Measurements from ENCODE around the gene CIC. TPM values are rescaled to one million over a fixed set of nuclear protein-coding genes. Genes with fewer than 3 reads are reported as not detected.

Gene CIC
- total and polyA plus RNA-seq, 2 of the 13 experiments (the other 11 are each of a cell fraction or from before 2014, with no cell fraction given): 5.9 to 8.0 TPM

- TF ChIP-seq MXD1 (CRISPR knock-in tag; IDR thresholded peaks at IDR 0.05) (peak; percentile 93), SRY (CRISPR knock-in tag; IDR thresholded peaks at IDR 0.05) (no peak; the same call in 1 of the 2 replicates), ONECUT2 (CRISPR knock-in tag; IDR thresholded peaks at IDR 0.05) (no peak), ELF1 (CRISPR knock-in tag; IDR thresholded peaks at IDR 0.05) (no peak), SIX4 (CRISPR knock-in tag; IDR thresholded peaks at IDR 0.05) (no peak), BCL6 (CRISPR knock-in tag; IDR thresholded peaks at IDR 0.05) (no peak), FOXM1 (CRISPR knock-in tag; IDR thresholded peaks at IDR 0.05) (no peak), HNRNPL (IDR thresholded peaks at IDR 0.05; ENCODE audit: low read depth, low read length) (peak; percentile 99), SKI (IDR thresholded peaks at IDR 0.05; ENCODE audit: partially characterized antibody) (peak; percentile 47), TCF7L2 (IDR thresholded peaks at IDR 0.05; ENCODE audit: low read depth, low read length) (no peak), SMAD3 (CRISPR knock-in tag; IDR thresholded peaks at IDR 0.05) (no peak), ZFAT (CRISPR knock-in tag; conservative IDR thresholded peaks at IDR 0.05) (0 out of 2 replicates have a peak, but pooled peaks have one; percentile 52), GATA4 (IDR thresholded peaks at IDR 0.05; ENCODE audit: borderline replicate concordance, low read depth) (no peak), NFKB2 (CRISPR knock-in tag; IDR thresholded peaks at IDR 0.05; ENCODE audit: borderline replicate concordance) (peak; percentile 47; the same call in 1 of the 2 replicates), GABPA (IDR thresholded peaks at IDR 0.05; ENCODE audit: low read depth, low read length) (no peak), GABPA (CRISPR knock-in tag; IDR thresholded peaks at IDR 0.05; ENCODE audit: low read depth) (no peak), ZNF781 (CRISPR knock-in tag; IDR thresholded peaks at IDR 0.05; ENCODE audit: borderline replicate concordance, not compliant biosample characterization) (peak; percentile 62), RCOR2 (CRISPR knock-in tag; IDR thresholded peaks at IDR 0.05) (no peak), NAIF1 (CRISPR knock-in tag; IDR thresholded peaks at IDR 0.05; ENCODE audit: borderline replicate concordance) (peak; percentile 63; the same call in 1 of the 2 replicates), ZNF121 (CRISPR knock-in tag; IDR thresholded peaks at IDR 0.05) (no peak), ZNF326 (CRISPR knock-in tag; IDR thresholded peaks at IDR 0.05; ENCODE audit: borderline replicate concordance) (no peak)
- TF ChIP-seq, protein P1, sequence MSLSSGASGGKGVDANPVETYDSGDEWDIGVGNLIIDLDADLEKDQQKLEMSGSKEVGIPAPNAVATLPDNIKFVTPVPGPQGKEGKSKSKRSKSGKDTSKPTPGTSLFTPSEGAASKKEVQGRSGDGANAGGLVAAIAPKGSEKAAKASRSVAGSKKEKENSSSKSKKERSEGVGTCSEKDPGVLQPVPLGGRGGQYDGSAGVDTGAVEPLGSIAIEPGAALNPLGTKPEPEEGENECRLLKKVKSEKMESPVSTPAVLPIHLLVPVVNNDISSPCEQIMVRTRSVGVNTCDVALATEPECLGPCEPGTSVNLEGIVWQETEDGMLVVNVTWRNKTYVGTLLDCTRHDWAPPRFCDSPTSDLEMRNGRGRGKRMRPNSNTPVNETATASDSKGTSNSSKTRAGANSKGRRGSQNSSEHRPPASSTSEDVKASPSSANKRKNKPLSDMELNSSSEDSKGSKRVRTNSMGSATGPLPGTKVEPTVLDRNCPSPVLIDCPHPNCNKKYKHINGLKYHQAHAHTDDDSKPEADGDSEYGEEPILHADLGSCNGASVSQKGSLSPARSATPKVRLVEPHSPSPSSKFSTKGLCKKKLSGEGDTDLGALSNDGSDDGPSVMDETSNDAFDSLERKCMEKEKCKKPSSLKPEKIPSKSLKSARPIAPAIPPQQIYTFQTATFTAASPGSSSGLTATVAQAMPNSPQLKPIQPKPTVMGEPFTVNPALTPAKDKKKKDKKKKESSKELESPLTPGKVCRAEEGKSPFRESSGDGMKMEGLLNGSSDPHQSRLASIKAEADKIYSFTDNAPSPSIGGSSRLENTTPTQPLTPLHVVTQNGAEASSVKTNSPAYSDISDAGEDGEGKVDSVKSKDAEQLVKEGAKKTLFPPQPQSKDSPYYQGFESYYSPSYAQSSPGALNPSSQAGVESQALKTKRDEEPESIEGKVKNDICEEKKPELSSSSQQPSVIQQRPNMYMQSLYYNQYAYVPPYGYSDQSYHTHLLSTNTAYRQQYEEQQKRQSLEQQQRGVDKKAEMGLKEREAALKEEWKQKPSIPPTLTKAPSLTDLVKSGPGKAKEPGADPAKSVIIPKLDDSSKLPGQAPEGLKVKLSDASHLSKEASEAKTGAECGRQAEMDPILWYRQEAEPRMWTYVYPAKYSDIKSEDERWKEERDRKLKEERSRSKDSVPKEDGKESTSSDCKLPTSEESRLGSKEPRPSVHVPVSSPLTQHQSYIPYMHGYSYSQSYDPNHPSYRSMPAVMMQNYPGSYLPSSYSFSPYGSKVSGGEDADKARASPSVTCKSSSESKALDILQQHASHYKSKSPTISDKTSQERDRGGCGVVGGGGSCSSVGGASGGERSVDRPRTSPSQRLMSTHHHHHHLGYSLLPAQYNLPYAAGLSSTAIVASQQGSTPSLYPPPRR (CRISPR knock-in tag; IDR thresholded peaks at IDR 0.05; ENCODE audit: borderline replicate concordance): no peak
- TF ChIP-seq, protein P2, sequence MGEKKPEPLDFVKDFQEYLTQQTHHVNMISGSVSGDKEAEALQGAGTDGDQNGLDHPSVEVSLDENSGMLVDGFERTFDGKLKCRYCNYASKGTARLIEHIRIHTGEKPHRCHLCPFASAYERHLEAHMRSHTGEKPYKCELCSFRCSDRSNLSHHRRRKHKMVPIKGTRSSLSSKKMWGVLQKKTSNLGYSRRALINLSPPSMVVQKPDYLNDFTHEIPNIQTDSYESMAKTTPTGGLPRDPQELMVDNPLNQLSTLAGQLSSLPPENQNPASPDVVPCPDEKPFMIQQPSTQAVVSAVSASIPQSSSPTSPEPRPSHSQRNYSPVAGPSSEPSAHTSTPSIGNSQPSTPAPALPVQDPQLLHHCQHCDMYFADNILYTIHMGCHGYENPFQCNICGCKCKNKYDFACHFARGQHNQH (CRISPR knock-in tag; IDR thresholded peaks at IDR 0.05): no peak
- TF ChIP-seq, protein P3, sequence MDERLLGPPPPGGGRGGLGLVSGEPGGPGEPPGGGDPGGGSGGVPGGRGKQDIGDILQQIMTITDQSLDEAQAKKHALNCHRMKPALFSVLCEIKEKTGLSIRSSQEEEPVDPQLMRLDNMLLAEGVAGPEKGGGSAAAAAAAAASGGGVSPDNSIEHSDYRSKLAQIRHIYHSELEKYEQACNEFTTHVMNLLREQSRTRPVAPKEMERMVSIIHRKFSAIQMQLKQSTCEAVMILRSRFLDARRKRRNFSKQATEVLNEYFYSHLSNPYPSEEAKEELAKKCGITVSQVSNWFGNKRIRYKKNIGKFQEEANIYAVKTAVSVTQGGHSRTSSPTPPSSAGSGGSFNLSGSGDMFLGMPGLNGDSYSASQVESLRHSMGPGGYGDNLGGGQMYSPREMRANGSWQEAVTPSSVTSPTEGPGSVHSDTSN (CRISPR knock-in tag; IDR thresholded peaks at IDR 0.05): no peak
Observed at GRCh38 chr19:42279902-42280814, 11.1 kb downstream of the CIC start (continued).
